ENCODE results near the gene GFM1.

The GFM1 gene

GRCh38 chr3:158696618-158697017 is 52.3 kb downstream of the GFM1 start:
- TF ChIP-seq CTCF (IDR thresholded peaks at IDR 0.05; ENCODE audit: low read depth, low read length, missing control alignments) = no peak
- no peak overlapping the region for H3K4me3 ChIP-seq (ENCODE audit: low read depth, low read length)
- no peak for DNase-seq (ENCODE audit: low read depth)

GRCh38 chr3:158700559-158700958 is 56.2 kb downstream of the GFM1 start:
- DNase-seq (ENCODE audit: low read depth) = no peak
- H3K4me3 ChIP-seq (ENCODE audit: low read depth, low read length) = no peak overlapping the region
- no peak for TF ChIP-seq CTCF (IDR thresholded peaks at IDR 0.05; ENCODE audit: low read depth, low read length, missing control alignments)

GRCh38 chr3:158701420-158702065 is 57.2 kb downstream of the GFM1 start:
- TF ChIP-seq CTCF (IDR thresholded peaks at IDR 0.05; ENCODE audit: low read depth, low read length, missing control alignments) = no peak
- no peak for DNase-seq (ENCODE audit: low read depth)
- no peak overlapping the region for H3K4me3 ChIP-seq (ENCODE audit: low read depth, low read length)

GRCh38 chr3:158702815-158703481 is 58.6 kb downstream of the GFM1 start:
- no peak for DNase-seq (ENCODE audit: low read depth)
- no peak for TF ChIP-seq CTCF (IDR thresholded peaks at IDR 0.05; ENCODE audit: low read depth, low read length, missing control alignments)
- H3K4me3 ChIP-seq (ENCODE audit: low read depth, low read length) = no peak overlapping the region

- DNase-seq (ENCODE audit: low read depth) = no peak
- H3K4me3 ChIP-seq (ENCODE audit: low read depth, low read length) = no peak overlapping the region
- TF ChIP-seq CTCF (IDR thresholded peaks at IDR 0.05; ENCODE audit: low read depth, low read length, missing control alignments) = no peak
Measured at GRCh38 chr3:158703566-158703965, 59.2 kb downstream of the GFM1 start.

GRCh38 chr3:158709666-158710083 is 65.3 kb downstream of the GFM1 start:
- TF ChIP-seq CTCF (IDR thresholded peaks at IDR 0.05; ENCODE audit: low read depth, low read length, missing control alignments) = no peak
- no peak overlapping the region for H3K4me3 ChIP-seq (ENCODE audit: low read depth, low read length)
- no peak for DNase-seq (ENCODE audit: low read depth)

GRCh38 chr3:158710601-158711000 is 66.3 kb downstream of the GFM1 start:
- no peak for TF ChIP-seq CTCF (IDR thresholded peaks at IDR 0.05; ENCODE audit: low read depth, low read length, missing control alignments)
- DNase-seq (ENCODE audit: low read depth) = no peak
- no peak overlapping the region for H3K4me3 ChIP-seq (ENCODE audit: low read depth, low read length)
